Measurements from ENCODE around the gene IPO9. TPM values are rescaled to one million over a fixed set of nuclear protein-coding genes. Genes with fewer than 3 reads are reported as not detected.

The IPO9 gene
- total and polyA plus RNA-seq, 10 of the 15 experiments (the other 5 are each of a cell fraction or from before 2014, with no cell fraction given): 19.1 to 77.3 (median 34.1) TPM

DNA sequence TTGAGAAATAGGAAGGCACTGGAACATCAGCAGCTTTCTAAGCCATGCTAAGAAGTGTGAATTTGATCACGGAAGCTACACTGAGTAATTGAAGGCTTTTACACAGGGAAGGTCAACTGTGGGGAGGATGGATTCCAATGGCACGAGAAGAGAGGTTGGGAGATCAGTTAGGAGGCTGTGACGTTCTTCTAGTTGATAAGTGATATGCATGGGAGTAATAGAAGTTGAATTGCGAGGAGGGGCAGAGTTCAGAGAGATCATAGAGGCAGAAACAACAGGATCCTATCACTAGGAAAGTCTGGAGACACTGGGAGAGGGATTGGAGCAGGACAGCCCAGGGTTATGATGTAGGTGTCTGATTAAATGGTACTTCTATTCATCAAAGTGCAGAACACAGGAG, 101.2 kb downstream of the IPO9 start:
- TF ChIP-seq CEBPB (IDR thresholded peaks at IDR 0.05; ENCODE audit: borderline replicate concordance in 1 of 2, low read depth in 2 of 2, low read length in 2 of 2) (no peak), SMC3 (IDR thresholded peaks at IDR 0.05; ENCODE audit: borderline replicate concordance, low read length) (no peak), STAT1 (conservative IDR thresholded peaks at IDR 0.05) (no peak), ZBED1 (IDR thresholded peaks at IDR 0.05; ENCODE audit: borderline replicate concordance) (no peak), FOS (IDR thresholded peaks at IDR 0.05; ENCODE audit: borderline replicate concordance, extremely low read depth, insufficient read length) (no peak), IKZF1 (conservative IDR thresholded peaks at IDR 0.05) (no peak), IRF5 (IDR thresholded peaks at IDR 0.05; ENCODE audit: borderline replicate concordance) (no peak), CREM (IDR thresholded peaks at IDR 0.05; ENCODE audit: low read depth) (no peak), MYC (IDR thresholded peaks at IDR 0.05; ENCODE audit: insufficient read depth, insufficient read length, insufficient replicate concordance, low read length, severe bottlenecking) (no peak), PML (IDR thresholded peaks at IDR 0.05; ENCODE audit: low read length) (no peak), HCFC1 (IDR thresholded peaks at IDR 0.05; ENCODE audit: low read length) (no peak), MTA3 (IDR thresholded peaks at IDR 0.05; ENCODE audit: borderline replicate concordance, low read length) (no peak), MLLT1 (IDR thresholded peaks at IDR 0.05) (no peak)
- TF ChIP-seq, protein P1, sequence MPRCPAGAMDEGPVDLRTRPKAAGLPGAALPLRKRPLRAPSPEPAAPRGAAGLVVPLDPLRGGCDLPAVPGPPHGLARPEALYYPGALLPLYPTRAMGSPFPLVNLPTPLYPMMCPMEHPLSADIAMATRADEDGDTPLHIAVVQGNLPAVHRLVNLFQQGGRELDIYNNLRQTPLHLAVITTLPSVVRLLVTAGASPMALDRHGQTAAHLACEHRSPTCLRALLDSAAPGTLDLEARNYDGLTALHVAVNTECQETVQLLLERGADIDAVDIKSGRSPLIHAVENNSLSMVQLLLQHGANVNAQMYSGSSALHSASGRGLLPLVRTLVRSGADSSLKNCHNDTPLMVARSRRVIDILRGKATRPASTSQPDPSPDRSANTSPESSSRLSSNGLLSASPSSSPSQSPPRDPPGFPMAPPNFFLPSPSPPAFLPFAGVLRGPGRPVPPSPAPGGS (IDR thresholded peaks at IDR 0.05; ENCODE audit: borderline replicate concordance, insufficient read depth, low read depth, low read length, poor library complexity, severe bottlenecking): no peak
- TF ChIP-seq, protein P2, sequence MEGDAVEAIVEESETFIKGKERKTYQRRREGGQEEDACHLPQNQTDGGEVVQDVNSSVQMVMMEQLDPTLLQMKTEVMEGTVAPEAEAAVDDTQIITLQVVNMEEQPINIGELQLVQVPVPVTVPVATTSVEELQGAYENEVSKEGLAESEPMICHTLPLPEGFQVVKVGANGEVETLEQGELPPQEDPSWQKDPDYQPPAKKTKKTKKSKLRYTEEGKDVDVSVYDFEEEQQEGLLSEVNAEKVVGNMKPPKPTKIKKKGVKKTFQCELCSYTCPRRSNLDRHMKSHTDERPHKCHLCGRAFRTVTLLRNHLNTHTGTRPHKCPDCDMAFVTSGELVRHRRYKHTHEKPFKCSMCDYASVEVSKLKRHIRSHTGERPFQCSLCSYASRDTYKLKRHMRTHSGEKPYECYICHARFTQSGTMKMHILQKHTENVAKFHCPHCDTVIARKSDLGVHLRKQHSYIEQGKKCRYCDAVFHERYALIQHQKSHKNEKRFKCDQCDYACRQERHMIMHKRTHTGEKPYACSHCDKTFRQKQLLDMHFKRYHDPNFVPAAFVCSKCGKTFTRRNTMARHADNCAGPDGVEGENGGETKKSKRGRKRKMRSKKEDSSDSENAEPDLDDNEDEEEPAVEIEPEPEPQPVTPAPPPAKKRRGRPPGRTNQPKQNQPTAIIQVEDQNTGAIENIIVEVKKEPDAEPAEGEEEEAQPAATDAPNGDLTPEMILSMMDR (IDR thresholded peaks at IDR 0.05 in 2 of 3, conservative IDR thresholded peaks at IDR 0.05 in 1 of 3; ENCODE audit: control insufficient read depth in 2 of 3, extremely low read depth in 1 of 3, insufficient read depth in 1 of 3, low read depth in 3 of 3, low read length in 3 of 3): no peak
- SMC1A ChIA-PET (ENCODE audit: uncharacterized antibody, unreplicated experiment): no interaction called here
- H3K4me3 ChIP-seq: no peak overlapping the region
- no peak overlapping the region for H3K9ac ChIP-seq (ENCODE audit: control insufficient read depth, insufficient read depth, low read length)
- no peak overlapping the region for H2AFZ ChIP-seq (ENCODE audit: control insufficient read depth, low read depth, low read length)
- no peaks in the 10 kb centered on the region; a peak in 2 of 4 replicates for H3K27me3 ChIP-seq (replicated peaks in 1 of 2; ENCODE audit: control insufficient read depth in 2 of 2, insufficient read depth in 2 of 2, low read length in 1 of 2)
- H3K79me2 ChIP-seq (ENCODE audit: control insufficient read depth, insufficient read depth, low read length): no peaks in the 10 kb centered on the region
- BruUV-seq (replicated peaks): no TSS peak
- WGBS (ENCODE audit: insufficient coverage, insufficient replicate concordance, low lambda C conversion rate, missing lambda C conversion rate): 7% methylated on average over 4 of the region's 4 CpGs
- no peak overlapping the region for H3K27ac ChIP-seq (ENCODE audit: control insufficient read depth, insufficient read depth)
- no peak for ATAC-seq
- POLR2A ChIA-PET: no interaction called here
- H3K4me1 ChIP-seq (ENCODE audit: control insufficient read depth, insufficient read depth, low read length): no peaks in the 10 kb centered on the region
- H4K20me1 ChIP-seq (ENCODE audit: control insufficient read depth, insufficient read depth): no peaks in the 10 kb centered on the region
- no peak for DNase-seq (ENCODE audit: low read depth, low spot score)
- CTCF ChIA-PET: no interaction called here
- no peak overlapping the region for H3K4me2 ChIP-seq (ENCODE audit: control insufficient read depth, insufficient read depth)
- in situ Hi-C loops (cut with MboI) (no loop called here), intact Hi-C loops (cut with micrococcal nuclease; ENCODE audit: unreplicated experiment) (no loop called here)
- no peaks in the 10 kb centered on the region for H3K36me3 ChIP-seq (ENCODE audit: control insufficient read depth in 2 of 2, insufficient read depth in 2 of 2, low read length in 1 of 2)
- no peak for FAIRE-seq
- RAD21 ChIA-PET (ENCODE audit: unreplicated experiment): no interaction called here
- H3K9me3 ChIP-seq (replicated peaks; ENCODE audit: control insufficient read depth, insufficient read depth, low read length): no peaks in the 10 kb centered on the region

Measured in GM12878 (cell line).